Sigmoid colon (tissue), 4 donors: ENCODE results near the gene KCNQ4.

ENCODE experiments used
- EP300 ChIP-seq, 4 donors: sonication (generic); formaldehyde crosslinking; IDR thresholded peaks; one replicate each; pipeline ENCODE4 v1.6.1; 2017; ENCODE audit warnings: antibody characterized with exemption in 4 of 4
- POLR2A ChIP-seq, 2 donors: fragments of 450-650 bp; IDR thresholded peaks; one replicate each; pipeline ENCODE4 v1.6.1; 2016; ENCODE audit warnings: antibody characterized with exemption in 2 of 2, mild to moderate bottlenecking in 2 of 2, moderate library complexity in 2 of 2
- TF ChIP-seq, protein P1 (sequence below), 4 experiments: fragments of 450-650 bp in 3 of 4; fragments of 200-600 bp in 1 of 4; IDR thresholded peaks; one replicate each; pipeline ENCODE4 v1.5.1; 2016 to 2019; ENCODE audit warnings: antibody characterized with exemption in 4 of 4, mild to moderate bottlenecking in 3 of 4, moderate library complexity in 2 of 4

DNA sequence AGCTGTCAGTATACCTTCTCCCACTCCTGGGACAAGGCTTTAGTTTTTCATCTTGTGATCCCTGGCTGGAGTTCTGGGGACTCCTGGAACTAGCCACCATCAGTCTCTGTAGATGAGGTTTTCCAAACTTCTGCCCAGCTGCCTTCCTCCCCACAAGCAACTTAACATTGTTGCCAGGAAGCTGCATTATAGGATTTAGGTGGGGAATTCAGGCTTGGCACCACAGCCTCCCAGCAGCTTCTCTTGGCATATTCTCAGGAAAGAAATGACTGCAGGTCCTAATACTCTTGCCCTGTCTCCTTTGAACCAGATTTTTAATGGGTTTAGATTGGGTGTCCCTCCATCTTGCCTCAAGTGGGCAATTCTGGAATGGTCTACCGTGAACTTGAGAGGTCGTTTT lies 18.6 kb upstream of the KCNQ4 start:
- TF ChIP-seq, protein P1, sequence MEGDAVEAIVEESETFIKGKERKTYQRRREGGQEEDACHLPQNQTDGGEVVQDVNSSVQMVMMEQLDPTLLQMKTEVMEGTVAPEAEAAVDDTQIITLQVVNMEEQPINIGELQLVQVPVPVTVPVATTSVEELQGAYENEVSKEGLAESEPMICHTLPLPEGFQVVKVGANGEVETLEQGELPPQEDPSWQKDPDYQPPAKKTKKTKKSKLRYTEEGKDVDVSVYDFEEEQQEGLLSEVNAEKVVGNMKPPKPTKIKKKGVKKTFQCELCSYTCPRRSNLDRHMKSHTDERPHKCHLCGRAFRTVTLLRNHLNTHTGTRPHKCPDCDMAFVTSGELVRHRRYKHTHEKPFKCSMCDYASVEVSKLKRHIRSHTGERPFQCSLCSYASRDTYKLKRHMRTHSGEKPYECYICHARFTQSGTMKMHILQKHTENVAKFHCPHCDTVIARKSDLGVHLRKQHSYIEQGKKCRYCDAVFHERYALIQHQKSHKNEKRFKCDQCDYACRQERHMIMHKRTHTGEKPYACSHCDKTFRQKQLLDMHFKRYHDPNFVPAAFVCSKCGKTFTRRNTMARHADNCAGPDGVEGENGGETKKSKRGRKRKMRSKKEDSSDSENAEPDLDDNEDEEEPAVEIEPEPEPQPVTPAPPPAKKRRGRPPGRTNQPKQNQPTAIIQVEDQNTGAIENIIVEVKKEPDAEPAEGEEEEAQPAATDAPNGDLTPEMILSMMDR (IDR thresholded peaks at IDR 0.05), result no peak
- no peak for TF ChIP-seq POLR2A (IDR thresholded peaks at IDR 0.05)
- no peak for TF ChIP-seq EP300 (IDR thresholded peaks at IDR 0.05)
